Pulmonary artery endothelial cell (primary cell): ENCODE data around the gene NUDT22. TPM values are rescaled to one million over a fixed set of nuclear protein-coding genes. Genes with fewer than 3 reads are reported as not detected.

Experiments
- DNase-seq: peaks from one replicate; pipeline ENCODE4 v3.0.0-alpha.2; 2011; ENCODE audit warnings: low read depth, low spot score
- total RNA-seq: library from RNA; depleted of rRNA; stranded (reverse); fragments of >200 nt; gene quantifications from 2 replicates; pipeline ENCODE4 v1.2.3, GENCODE V29; 2014

NUDT22 gene
- total RNA-seq, 1 donor from 2014 or later, result 47.1 TPM

- no peak for DNase-seq
These were observed 1.4 kb downstream of the NUDT22 start for GRCh38 chr11:64227405-64227956.

GRCh38 chr11:64229090-64229743 is 3.1 kb downstream of the NUDT22 start:
- DNase-seq, result no peak

- no peak for DNase-seq
These were observed 3.7 kb downstream of the NUDT22 start for GRCh38 chr11:64229744-64230170.

GRCh38 chr11:64230171-64230984 is 4.3 kb downstream of the NUDT22 start, which contains the start of gene DNAJC4:
Gene DNAJC4, plus strand, starts transcription at chr11:64230548. Its CDS starts 307 bp downstream, at chr11:64230855.
- peak; percentile 60 for DNase-seq

- no peak for DNase-seq
These were observed 4.9 kb downstream of the NUDT22 start for GRCh38 chr11:64230985-64231365.

- no peak for DNase-seq
These were observed 5.5 kb downstream of the NUDT22 start for GRCh38 chr11:64231546-64231945.

GRCh38 chr11:64232182-64232966 is 6.3 kb downstream of the NUDT22 start:
- DNase-seq, result no peak

DNA sequence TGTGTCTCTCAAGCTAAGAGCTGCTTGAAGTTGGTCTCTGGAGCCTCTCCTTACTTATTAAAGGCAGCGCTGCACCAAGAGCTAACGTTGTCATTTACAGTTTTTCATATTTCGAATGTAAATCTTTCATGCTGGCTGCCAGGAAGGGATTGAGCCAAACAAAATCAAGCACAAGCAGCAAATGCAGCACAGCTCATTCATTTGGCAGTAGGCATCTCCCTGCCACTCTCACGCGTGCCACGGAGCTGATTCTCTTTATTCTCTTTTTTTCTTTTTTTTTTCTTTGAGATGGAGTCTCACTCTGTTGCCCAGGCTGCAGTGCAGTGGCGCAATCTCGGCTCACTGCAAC is 6.9 kb downstream of the NUDT22 start:
- no peak for DNase-seq

DNA sequence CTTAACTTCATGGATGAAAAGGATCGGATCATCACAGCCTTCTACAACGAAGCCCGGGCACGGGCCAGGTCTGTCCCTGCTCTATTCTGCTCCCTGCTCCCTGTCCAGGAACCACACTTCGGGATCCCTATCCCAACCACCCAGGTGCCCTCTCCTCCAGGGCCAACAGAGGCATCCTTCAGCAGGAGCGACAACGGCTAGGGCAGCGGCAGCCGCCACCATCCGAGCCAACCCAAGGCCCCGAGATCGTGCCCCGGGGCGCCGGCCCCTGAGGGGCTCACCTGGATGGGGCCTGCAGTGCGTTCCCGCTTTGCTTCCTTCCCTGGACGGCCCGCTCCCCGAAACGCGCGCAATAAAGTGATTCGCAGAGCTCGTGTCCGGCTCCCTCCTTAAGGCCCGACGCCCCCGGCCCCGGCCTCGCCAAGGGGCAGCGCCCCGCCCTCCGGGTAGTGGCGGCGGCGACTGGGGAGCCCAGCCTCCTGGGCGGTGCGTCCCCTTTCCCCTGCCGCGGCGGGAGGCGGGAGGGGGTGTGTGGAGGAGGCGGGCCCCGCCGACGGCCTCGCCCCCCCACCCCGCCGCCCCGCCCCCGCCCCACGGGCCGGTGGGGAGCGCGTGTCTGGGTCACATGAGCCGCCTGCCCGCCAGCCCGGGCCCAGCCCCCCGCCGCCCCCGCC is 8.0 kb downstream of the NUDT22 start, which contains the start of gene VEGFB:
TSS of gene VEGFB (plus strand) at position 672 of the 674 bp plus-strand sequence. CDS start 250 bp downstream, outside the sequence.
- DNase-seq, result no peak

- DNase-seq, result no peak
These were observed 8.7 kb downstream of the NUDT22 start for GRCh38 chr11:64234647-64235379.

- DNase-seq, result no peak
These were observed 9.5 kb downstream of the NUDT22 start for GRCh38 chr11:64235437-64236161.

DNA sequence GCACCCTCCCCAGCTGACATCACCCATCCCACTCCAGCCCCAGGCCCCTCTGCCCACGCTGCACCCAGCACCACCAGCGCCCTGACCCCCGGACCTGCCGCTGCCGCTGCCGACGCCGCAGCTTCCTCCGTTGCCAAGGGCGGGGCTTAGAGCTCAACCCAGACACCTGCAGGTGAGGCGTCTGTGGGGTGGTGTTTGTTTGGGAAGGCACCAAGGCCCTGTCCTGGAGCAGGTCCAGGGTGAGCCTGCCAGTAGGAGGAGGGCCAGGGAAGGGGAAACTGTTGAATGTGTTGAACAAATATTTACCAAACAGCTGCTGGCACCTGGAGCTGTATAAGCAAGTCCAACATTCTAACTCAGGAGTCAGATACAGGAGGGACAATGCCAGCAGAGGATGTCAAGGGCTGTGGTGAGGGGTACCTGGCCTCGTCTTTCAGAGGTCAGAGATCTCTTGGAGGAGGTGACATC is 11.4 kb downstream of the NUDT22 start:
- no peak for DNase-seq

DNA sequence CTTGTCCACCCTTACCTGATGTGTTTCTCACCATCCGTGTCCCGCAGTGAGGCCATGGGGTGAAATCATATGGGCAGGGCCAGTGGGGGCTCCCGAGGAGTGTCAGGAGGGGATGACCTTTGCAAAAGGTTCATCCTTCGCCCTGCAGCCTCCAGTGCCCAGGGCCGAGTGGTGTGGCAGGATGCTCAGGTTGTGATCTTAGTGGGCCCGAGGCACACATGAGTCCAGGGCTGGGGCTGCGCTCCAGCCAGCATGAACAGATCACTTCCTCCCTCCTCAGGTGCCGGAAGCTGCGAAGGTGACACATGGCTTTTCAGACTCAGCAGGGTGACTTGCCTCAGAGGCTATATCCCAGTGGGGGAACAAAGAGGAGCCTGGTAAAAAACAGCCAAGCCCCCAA is 12.0 kb downstream of the NUDT22 start:
- DNase-seq, result no peak

DNA sequence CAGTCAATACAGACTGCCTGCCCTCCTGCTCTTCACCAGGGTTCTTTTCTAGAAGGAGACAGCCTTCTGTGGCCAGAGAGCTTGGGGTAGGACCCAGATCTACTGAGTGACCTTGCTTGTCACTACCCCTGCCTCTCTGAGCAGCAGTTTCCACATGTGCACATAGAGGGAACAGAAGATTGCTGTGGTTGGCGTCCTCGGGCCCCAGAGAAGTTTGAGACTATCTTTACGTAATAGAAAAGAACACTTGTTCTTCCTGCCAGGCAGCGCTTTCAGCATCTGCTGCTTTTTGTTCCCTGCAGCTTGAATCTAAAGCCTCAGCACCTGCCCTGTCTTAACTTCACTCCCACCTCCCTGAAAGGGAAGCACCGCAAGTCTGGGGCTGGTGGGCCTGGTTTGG is 12.9 kb downstream of the NUDT22 start:
- DNase-seq, result no peak

DNA sequence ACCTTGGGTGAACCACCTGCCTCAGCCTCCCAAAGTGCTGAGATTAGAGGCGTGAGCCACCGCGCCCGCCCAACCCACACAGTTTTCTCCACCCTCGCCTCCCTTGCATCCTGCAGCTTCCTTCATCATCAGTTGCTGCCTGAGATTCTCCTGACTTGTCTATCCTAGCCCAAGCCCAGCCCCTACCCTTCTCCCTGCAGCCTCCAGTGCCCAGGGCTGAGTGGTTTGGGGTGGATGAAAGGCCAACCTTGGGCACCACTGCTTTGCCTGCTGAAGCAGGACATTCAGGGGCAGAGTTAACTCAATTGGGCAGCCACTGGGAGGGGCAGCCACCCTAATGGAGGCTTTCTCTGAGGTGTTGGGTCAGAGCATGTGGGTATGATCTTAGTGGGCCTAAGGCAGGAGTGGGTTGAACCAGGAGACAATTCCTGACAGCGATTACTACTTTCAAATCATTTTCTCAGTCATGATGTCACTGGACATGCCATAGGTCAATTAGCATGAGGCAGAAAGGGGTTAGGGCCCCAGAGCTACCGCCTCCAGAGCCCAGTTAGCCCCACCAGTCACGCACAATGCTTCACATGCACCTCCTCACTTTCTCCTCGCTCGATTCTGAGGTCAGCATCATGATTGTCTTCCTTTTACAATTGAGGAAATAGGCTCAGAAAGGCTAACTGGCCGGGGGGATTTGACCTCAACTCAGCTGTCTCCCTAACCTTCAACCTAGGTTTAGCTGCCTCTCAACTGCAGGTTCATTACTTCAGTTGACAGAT is 13.8 kb downstream of the NUDT22 start:
- no peak for DNase-seq

- peak; percentile 80 for DNase-seq
These were observed 14.6 kb downstream of the NUDT22 start, which contains the start of gene FKBP2 for GRCh38 chr11:64240435-64241240. Gene FKBP2, plus strand, starts transcription at chr11:64241095. Its CDS starts 1,293 bp downstream, at chr11:64242388.

- DNase-seq, result peak; percentile 97
These were observed 15.1 kb downstream of the NUDT22 start for GRCh38 chr11:64241241-64241490.
